ENCODE measurements around the gene SLCO4A1.
A peak's percentile ranks its signal among the peaks of the same experiment; 100 is the strongest.

The SLCO4A1 gene

GRCh38 chr20:62642051-62642665 lies at the start of gene SLCO4A1:
Gene SLCO4A1, plus strand, starts transcription at chr20:62642503. Its CDS starts 13,952 bp downstream, at chr20:62656455.
- peak; percentile 73 for DNase-seq

- no peak for DNase-seq
Observed at GRCh38 chr20:62592506-62593177, 49.7 kb upstream of the SLCO4A1 start.

- DNase-seq, result no peak
Observed at GRCh38 chr20:62593616-62594015, 48.7 kb upstream of the SLCO4A1 start.

- no peak for DNase-seq
Observed at GRCh38 chr20:62595069-62595468, 47.2 kb upstream of the SLCO4A1 start.

GRCh38 chr20:62595491-62595890 lies 46.8 kb upstream of the SLCO4A1 start:
- peak; percentile 15 for DNase-seq

- no peak for DNase-seq
Observed at GRCh38 chr20:62596486-62596885, 45.8 kb upstream of the SLCO4A1 start.

- no peak for DNase-seq
Observed at GRCh38 chr20:62596921-62597320, 45.4 kb upstream of the SLCO4A1 start.

- DNase-seq, result no peak
Observed at GRCh38 chr20:62597416-62598115, 44.7 kb upstream of the SLCO4A1 start.

GRCh38 chr20:62598761-62599194 lies 43.5 kb upstream of the SLCO4A1 start:
- no peak for DNase-seq

- no peak for DNase-seq
Observed at GRCh38 chr20:62599216-62600110, 42.8 kb upstream of the SLCO4A1 start.

GRCh38 chr20:62601172-62601571 lies 41.1 kb upstream of the SLCO4A1 start:
- DNase-seq, result no peak

GRCh38 chr20:62601714-62602113 lies 40.6 kb upstream of the SLCO4A1 start:
- DNase-seq, result peak; percentile 24

GRCh38 chr20:62602550-62602949 lies 39.8 kb upstream of the SLCO4A1 start:
- DNase-seq, result no peak

- DNase-seq, result no peak
Observed at GRCh38 chr20:62603021-62603906, 39.0 kb upstream of the SLCO4A1 start.

- no peak for DNase-seq
Observed at GRCh38 chr20:62603907-62604785, 38.2 kb upstream of the SLCO4A1 start.

GRCh38 chr20:62604796-62605195 lies 37.5 kb upstream of the SLCO4A1 start:
- DNase-seq, result no peak

GRCh38 chr20:62605236-62605943 lies 36.9 kb upstream of the SLCO4A1 start:
- DNase-seq, result no peak

- no peak for DNase-seq
Observed at GRCh38 chr20:62606016-62606415, 36.3 kb upstream of the SLCO4A1 start.

GRCh38 chr20:62606551-62607201 lies 35.6 kb upstream of the SLCO4A1 start:
- peak; percentile 23 for DNase-seq
